OCI-LY7 (cell line): ENCODE results near the gene PRDM5. TPM values are rescaled to one million over a fixed set of nuclear protein-coding genes. Genes with fewer than 3 reads are reported as not detected.
A peak's percentile ranks its signal among the peaks of the same experiment; 100 is the strongest.

ENCODE experiments used
- BruUV-seq: library from RNA; stranded (reverse); fragments of 400-500 nt; replicated peaks from 2 replicates; lab custom pipeline; 2021; lab: Mats Ljungman, UMichigan
- CTCF ChIA-PET: fragments of 300-600 bp; sonication (Branson Sonifier 250); formaldehyde crosslinking; loops from one replicate; lab custom pipeline; 2022; ENCODE audit warnings: antibody characterized with exemption; ENCODE audit not compliant: unreplicated experiment; lab: Charles Lee
- POLR2A ChIA-PET: fragments of 300-600 bp; sonication (Branson Sonifier 250); formaldehyde crosslinking; loops from one replicate; lab custom pipeline; 2022; ENCODE audit warnings: antibody characterized with exemption; lab: Charles Lee
- DNase-seq: peaks from one replicate; pipeline ENCODE4 v3.0.0-alpha.2; 2015; ENCODE audit warnings: low spot score
- H2AFZ ChIP-seq: fragments of 200-600 bp; sonication (generic), shearing (Covaris generic); 2 replicates; pipeline ENCODE4 v1.6.1; 2014; ENCODE audit warnings: mild to moderate bottlenecking, antibody characterized with exemption, low read length, moderate library complexity
- H3K27ac ChIP-seq: fragments of 200-600 bp; sonication (generic); 2 replicates; pipeline ENCODE4 v1.5.1; 2014; ENCODE audit warnings: mixed run types, low read depth, mild to moderate bottlenecking, moderate library complexity, low read length, inconsistent platforms; ENCODE audit not compliant: poor library complexity, severe bottlenecking
- H3K36me3 ChIP-seq: fragments of 200-600 bp; sonication (generic); 2 replicates; pipeline ENCODE4 v1.6.1; 2014; ENCODE audit warnings: mild to moderate bottlenecking, antibody characterized with exemption, low read length, moderate library complexity, mixed read lengths; ENCODE audit not compliant: insufficient read depth
- H3K4me1 ChIP-seq: fragments of 200-600 bp; sonication (generic); 2 replicates; pipeline ENCODE4 v1.5.1; 2014; ENCODE audit warnings: mild to moderate bottlenecking, low read length; ENCODE audit not compliant: insufficient read depth, poor library complexity, severe bottlenecking
- H3K4me2 ChIP-seq: fragments of 200-600 bp; sonication (generic); 2 replicates; pipeline ENCODE4 v1.6.1; 2014; ENCODE audit warnings: mild to moderate bottlenecking, low read length
- H3K4me3 ChIP-seq: fragments of 200-600 bp; sonication (generic); 2 replicates; pipeline ENCODE4 v1.5.1; 2014; ENCODE audit warnings: mild to moderate bottlenecking, low read depth, low read length; ENCODE audit not compliant: poor library complexity, severe bottlenecking
- H3K79me2 ChIP-seq: fragments of 200-600 bp; sonication (generic); 2 replicates; pipeline ENCODE4 v1.6.1; 2016; ENCODE audit warnings: low read depth, mild to moderate bottlenecking, low read length, moderate library complexity, mixed read lengths; ENCODE audit not compliant: insufficient read depth
- H3K9me2 ChIP-seq: fragments of 200-600 bp; sonication (generic); 2 replicates; pipeline ENCODE4 v1.6.1; 2016; ENCODE audit warnings: mild to moderate bottlenecking, low read length, mixed read lengths; ENCODE audit not compliant: insufficient read depth
- H3K9me3 ChIP-seq: fragments of 200-600 bp; sonication (generic); 2 replicates; pipeline ENCODE4 v1.6.1; 2014; ENCODE audit warnings: mild to moderate bottlenecking, mixed run types, low read length, mixed read lengths
- H4K20me1 ChIP-seq: fragments of 200-600 bp; sonication (generic); 2 replicates; pipeline ENCODE4 v1.6.1; 2014; ENCODE audit warnings: mild to moderate bottlenecking, antibody characterized with exemption, low read length, moderate library complexity, mixed read lengths; ENCODE audit not compliant: insufficient read depth
- CTCF ChIP-seq: fragments of 200-600 bp; sonication (generic); conservative IDR thresholded peaks from 2 replicates; pipeline ENCODE4 v1.5.1; 2014; ENCODE audit warnings: mild to moderate bottlenecking, antibody characterized with exemption, low read length, moderate library complexity, mixed read lengths
- EZH2phosphoT487 ChIP-seq: fragments of 200-600 bp; sonication (generic); IDR thresholded peaks from 2 replicates; pipeline ENCODE4 v1.6.1; 2018; ENCODE audit warnings: low read depth, borderline replicate concordance, mild to moderate bottlenecking, mixed run types, antibody characterized with exemption, low read length, moderate library complexity, mixed read lengths
- intact Hi-C: fragments of 100-400 bp; cut with micrococcal nuclease; formaldehyde crosslinking; loops from one replicate; pipeline ENCODE4 v1.10.0; 2022; ENCODE audit not compliant: unreplicated experiment
- total RNA-seq, 2 experiments: library from RNA; depleted of rRNA in 1 of 2; stranded (reverse); fragments of >200 nt in 1 of 2; shearing (Covaris generic) in 1 of 2; gene quantifications; 2 replicates each; pipeline ENCODE4 v1.2.3, GENCODE V29; 2014 to 2022

The PRDM5 gene
- total RNA-seq, 2 experiments from 2014 or later: 0.22 to 0.76 TPM

- Histone ChIP-seq H2AFZ (no peak overlapping the region; the same call in 1 of the 2 replicates), H3K27ac (no peak overlapping the region), H3K36me3 (peaks cover 5% of the 10 kb centered on the region; the same call in 1 of the 2 replicates), H3K9me3 (peaks cover 36% of the 10 kb centered on the region), H3K79me2 (no peaks in the 10 kb centered on the region), H4K20me1 (no peaks in the 10 kb centered on the region), H3K4me3 (no peak overlapping the region), H3K4me2 (no peak overlapping the region), H3K9me2 (no peaks in the 10 kb centered on the region), H3K4me1 (peaks cover 31% of the 10 kb centered on the region)
- CTCF ChIA-PET: no interaction called here
- no peak for TF ChIP-seq CTCF
- no peak for TF ChIP-seq EZH2phosphoT487
- no peak for DNase-seq
- BruUV-seq: no TSS peak
- intact Hi-C loops: loop anchor here (10.0 kb wide), 1 partner anchor 629 kb away; no protein-coding TSS in a partner anchor
- POLR2A ChIA-PET: interaction anchor here (2.1 to 10.7 kb wide), 3 partner anchors 7 to 13 kb away, joined by 23 to 161 read pairs (median 41); no protein-coding TSS in a partner anchor
Observed at GRCh38 chr4:120763650-120764049, 158.9 kb downstream of the PRDM5 start.

- CTCF ChIA-PET: no interaction called here
- POLR2A ChIA-PET: interaction anchor here (0.5 to 10.7 kb wide), 6 partner anchors 10 to 136 kb away, joined by 3 to 161 read pairs (median 6); no protein-coding TSS in a partner anchor
Observed at GRCh38 chr4:120761070-120761469, 161.5 kb downstream of the PRDM5 start.

More at GRCh38 chr4:120761070-120761469, 161.5 kb downstream of the PRDM5 start:
- no peak for DNase-seq
- no peaks in the 10 kb centered on the region for H3K9me2 ChIP-seq
- no peak overlapping the region for H3K4me3 ChIP-seq
- peaks cover 5% of the 10 kb centered on the region; the same call in 1 of the 2 replicates for H3K36me3 ChIP-seq
- H3K4me2 ChIP-seq: no peak overlapping the region
- TF ChIP-seq CTCF (no peak), EZH2phosphoT487 (no peak)
- intact Hi-C loops: loop anchor here (10.0 kb wide), 1 partner anchor 626 kb away; no protein-coding TSS in a partner anchor
- peak overlapping the region; percentile 36; the same call in 1 of the 2 replicates for H2AFZ ChIP-seq
- no peak overlapping the region for H3K27ac ChIP-seq
- no peaks in the 10 kb centered on the region for H3K79me2 ChIP-seq
- H3K4me1 ChIP-seq: peaks cover 26% of the 10 kb centered on the region
- H4K20me1 ChIP-seq: no peaks in the 10 kb centered on the region
- no TSS peak for BruUV-seq
- H3K9me3 ChIP-seq: peaks cover 13% of the 10 kb centered on the region; the same call in 1 of the 2 replicates
